OCI-LY3 (cell line): Measurements from ENCODE around the gene LTBP2.

Experiments
- H2AFZ ChIP-seq: fragments of 200-600, 300-600 bp; shearing (Covaris generic); 2 replicates; pipeline ENCODE4 v1.6.0; 2014; ENCODE audit warnings: antibody characterized with exemption, low read depth, low read length
- H3K27ac ChIP-seq: fragments of 200-600, 300-600 bp; sonication (generic); 2 replicates; pipeline ENCODE4 v1.5.1; 2014; ENCODE audit warnings: mild to moderate bottlenecking, low read length, moderate library complexity, mixed read lengths
- H3K27me3 ChIP-seq: fragments of 200-600, 300-600 bp; sonication (generic); 2 replicates; pipeline ENCODE4 v1.6.1; 2014; ENCODE audit warnings: low read depth, low read length, mixed read lengths
- H3K36me3 ChIP-seq: fragments of 200-600, 300-600 bp; sonication (generic); replicated peaks from 2 replicates; pipeline ENCODE3; 2014; ENCODE audit warnings: low read depth, low read length, mixed read lengths
- H3K4me1 ChIP-seq: fragments of 300-600, 200-600 bp; sonication (generic); 2 replicates; pipeline ENCODE4 v1.6.1; 2014; ENCODE audit warnings: low read length, mixed read lengths
- H3K4me2 ChIP-seq: fragments of 200-600, 300-600 bp; sonication (generic); 2 replicates; pipeline ENCODE4 v1.6.1; 2014; ENCODE audit warnings: low read length, mixed read lengths
- H3K4me3 ChIP-seq: fragments of 300-600, 200-600 bp; sonication (generic); 2 replicates; pipeline ENCODE4 v1.5.1; 2014; ENCODE audit warnings: antibody characterized with exemption, mild to moderate bottlenecking, low read length, moderate library complexity
- H3K79me2 ChIP-seq: fragments of 300-600, 200-600 bp; shearing (Covaris generic); 2 replicates; pipeline ENCODE4 v1.6.1; 2014; ENCODE audit warnings: mild to moderate bottlenecking, low read length, mixed read lengths
- H3K9ac ChIP-seq: fragments of 300-600, 200-600 bp; shearing (Covaris generic); 2 replicates; pipeline ENCODE4 v1.6.0; 2014; ENCODE audit warnings: mild to moderate bottlenecking, low read length, moderate library complexity
- H3K9me3 ChIP-seq: fragments of 200-600, 300-600 bp; shearing (Covaris generic); 2 replicates; pipeline ENCODE4 v1.6.1; 2014; ENCODE audit warnings: low read length, mixed read lengths; ENCODE audit not compliant: insufficient read depth
- H4K20me1 ChIP-seq: fragments of 200-600, 300-600 bp; sonication (generic); 2 replicates; pipeline ENCODE4 v1.6.1; 2016; ENCODE audit warnings: low read length, mixed read lengths; ENCODE audit not compliant: insufficient read depth
- CTCF ChIP-seq: fragments of 200-600, 300-600 bp; sonication (generic); IDR thresholded peaks from 2 replicates; pipeline ENCODE4 v1.5.1; 2014; ENCODE audit warnings: antibody characterized with exemption, low read length, low read depth
- EZH2phosphoT487 ChIP-seq: fragments of 200-600 bp; shearing (Covaris generic); IDR thresholded peaks from 2 replicates; pipeline ENCODE4 v1.6.1; 2018; ENCODE audit warnings: antibody characterized with exemption, mixed run types, low read depth

LTBP2 gene

GRCh38 chr14:74595006-74595735, 16.9 kb downstream of the LTBP2 start:
- H3K27ac ChIP-seq, result no peak overlapping the region
- H3K4me1 ChIP-seq, result peaks cover 35% of the 10 kb centered on the region
- no peaks in the 10 kb centered on the region for H3K36me3 ChIP-seq
- no peaks in the 10 kb centered on the region for H3K9me3 ChIP-seq
- no peak overlapping the region for H3K4me2 ChIP-seq
- H3K4me3 ChIP-seq, result no peak overlapping the region
- no peaks in the 10 kb centered on the region for H4K20me1 ChIP-seq
- H3K79me2 ChIP-seq, result no peaks in the 10 kb centered on the region
- H3K27me3 ChIP-seq, result no peaks in the 10 kb centered on the region
- TF ChIP-seq EZH2phosphoT487, result no peak
- TF ChIP-seq CTCF, result no peak
- no peak overlapping the region for H3K9ac ChIP-seq
- H2AFZ ChIP-seq, result no peak overlapping the region

- no peak overlapping the region for H3K4me2 ChIP-seq
- no peaks in the 10 kb centered on the region for H3K9me3 ChIP-seq
- H4K20me1 ChIP-seq, result no peaks in the 10 kb centered on the region
- no peak overlapping the region for H3K27ac ChIP-seq
- no peak overlapping the region for H2AFZ ChIP-seq
- H3K4me1 ChIP-seq, result peaks cover 35% of the 10 kb centered on the region
- H3K27me3 ChIP-seq, result no peaks in the 10 kb centered on the region
- H3K4me3 ChIP-seq, result no peak overlapping the region
- no peaks in the 10 kb centered on the region for H3K79me2 ChIP-seq
- TF ChIP-seq CTCF (no peak), EZH2phosphoT487 (no peak)
- H3K9ac ChIP-seq, result no peak overlapping the region
- H3K36me3 ChIP-seq, result no peaks in the 10 kb centered on the region
Measured at GRCh38 chr14:74594606-74595005, 17.4 kb downstream of the LTBP2 start.

- Histone ChIP-seq H3K79me2 (no peaks in the 10 kb centered on the region), H3K9ac (no peak overlapping the region), H3K4me2 (no peak overlapping the region), H3K4me1 (peaks cover 35% of the 10 kb centered on the region), H3K27ac (no peak overlapping the region), H3K27me3 (no peaks in the 10 kb centered on the region), H3K9me3 (no peaks in the 10 kb centered on the region), H4K20me1 (no peaks in the 10 kb centered on the region), H3K4me3 (no peak overlapping the region), H2AFZ (no peak overlapping the region), H3K36me3 (no peaks in the 10 kb centered on the region)
- TF ChIP-seq EZH2phosphoT487, result no peak
- no peak for TF ChIP-seq CTCF
Measured at GRCh38 chr14:74594029-74594428, 18.0 kb downstream of the LTBP2 start.

- Histone ChIP-seq H3K9me3 (no peaks in the 10 kb centered on the region), H3K27me3 (no peaks in the 10 kb centered on the region), H3K36me3 (no peaks in the 10 kb centered on the region), H4K20me1 (no peaks in the 10 kb centered on the region), H3K9ac (peak overlapping the region; percentile 48; the same call in 1 of the 2 replicates), H2AFZ (peak overlapping the region; percentile 73), H3K79me2 (no peaks in the 10 kb centered on the region), H3K4me2 (peak overlapping the region; percentile 82), H3K4me1 (peaks cover 35% of the 10 kb centered on the region), H3K27ac (peak overlapping the region; percentile 52), H3K4me3 (peak overlapping the region; percentile 49)
- TF ChIP-seq EZH2phosphoT487 (no peak), CTCF (no peak)
Measured at GRCh38 chr14:74593241-74593953, 18.6 kb downstream of the LTBP2 start.
